ENCODE results near the gene ZNF646. TPM values are rescaled to one million over a fixed set of nuclear protein-coding genes. Genes with fewer than 3 reads are reported as not detected.
"Not testable (repeated sequence)": the region's sequence is repeated elsewhere in the genome, so short reads cannot be mapped to it uniquely, and the experiment has no call there.

Gene ZNF646
- total RNA-seq, 1 donor from 2014 or later, result 15.2 TPM

GRCh38 chr16:31099860-31100638, 25.8 kb downstream of the ZNF646 start:
- no peak overlapping the region for H3K4me3 Mint-ChIP-seq (ENCODE audit: unreplicated experiment)
- H3K9me3 Mint-ChIP-seq (ENCODE audit: low read depth), result peaks cover 7% of the 10 kb centered on the region
- DNase-seq (ENCODE audit: low spot score), result no peak
- TF ChIP-seq, protein P1, sequence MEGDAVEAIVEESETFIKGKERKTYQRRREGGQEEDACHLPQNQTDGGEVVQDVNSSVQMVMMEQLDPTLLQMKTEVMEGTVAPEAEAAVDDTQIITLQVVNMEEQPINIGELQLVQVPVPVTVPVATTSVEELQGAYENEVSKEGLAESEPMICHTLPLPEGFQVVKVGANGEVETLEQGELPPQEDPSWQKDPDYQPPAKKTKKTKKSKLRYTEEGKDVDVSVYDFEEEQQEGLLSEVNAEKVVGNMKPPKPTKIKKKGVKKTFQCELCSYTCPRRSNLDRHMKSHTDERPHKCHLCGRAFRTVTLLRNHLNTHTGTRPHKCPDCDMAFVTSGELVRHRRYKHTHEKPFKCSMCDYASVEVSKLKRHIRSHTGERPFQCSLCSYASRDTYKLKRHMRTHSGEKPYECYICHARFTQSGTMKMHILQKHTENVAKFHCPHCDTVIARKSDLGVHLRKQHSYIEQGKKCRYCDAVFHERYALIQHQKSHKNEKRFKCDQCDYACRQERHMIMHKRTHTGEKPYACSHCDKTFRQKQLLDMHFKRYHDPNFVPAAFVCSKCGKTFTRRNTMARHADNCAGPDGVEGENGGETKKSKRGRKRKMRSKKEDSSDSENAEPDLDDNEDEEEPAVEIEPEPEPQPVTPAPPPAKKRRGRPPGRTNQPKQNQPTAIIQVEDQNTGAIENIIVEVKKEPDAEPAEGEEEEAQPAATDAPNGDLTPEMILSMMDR (IDR thresholded peaks at IDR 0.05), result no peak
- H3K4me1 Mint-ChIP-seq (ENCODE audit: low read depth), result peaks cover 8% of the 10 kb centered on the region
- no peaks in the 10 kb centered on the region for H3K27me3 Mint-ChIP-seq (ENCODE audit: low read depth)
- H3K27ac Mint-ChIP-seq (ENCODE audit: unreplicated experiment), result no peak overlapping the region
- peaks cover 1% of the 10 kb centered on the region for H3K36me3 Mint-ChIP-seq (ENCODE audit: low read depth)

DNA sequence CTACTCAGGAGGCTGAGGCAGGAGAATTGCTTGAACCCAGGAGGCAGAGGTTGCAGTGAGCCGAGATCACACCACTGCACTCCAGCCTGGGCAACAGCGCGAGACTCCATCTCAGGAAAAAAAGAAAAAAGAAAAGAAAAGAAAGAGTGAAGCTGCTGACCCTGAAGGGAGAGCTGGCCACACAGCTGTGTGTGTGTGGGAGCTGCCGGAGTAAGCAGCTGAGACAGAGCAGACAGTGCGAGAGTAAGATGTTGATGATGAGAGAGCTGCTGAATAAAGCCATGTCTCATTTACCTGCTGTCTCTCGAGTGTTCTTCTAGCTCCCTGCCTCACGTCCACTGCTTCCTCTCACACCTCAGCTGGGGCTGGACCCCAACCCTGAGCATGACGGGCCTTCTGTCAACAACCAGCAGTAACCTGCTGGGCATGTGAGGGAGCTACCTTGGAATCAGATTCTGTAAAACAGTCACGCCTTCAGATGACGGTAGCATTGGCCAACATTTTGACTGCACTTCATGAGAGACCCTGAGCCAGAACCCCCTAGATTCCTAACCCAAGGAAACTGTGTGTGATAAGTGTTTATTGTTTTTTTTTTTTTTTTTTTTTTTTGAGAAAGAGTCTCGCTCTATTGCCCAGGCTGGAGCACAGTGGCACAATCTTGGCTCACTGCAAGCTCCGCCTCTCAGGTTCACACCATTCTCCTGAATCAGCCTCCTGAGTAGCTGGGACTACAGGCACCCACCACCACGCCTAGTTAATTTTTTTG, 26.8 kb downstream of the ZNF646 start:
- DNase-seq (ENCODE audit: low spot score); H3K27ac Mint-ChIP-seq (ENCODE audit: unreplicated experiment); H3K27me3 Mint-ChIP-seq (ENCODE audit: low read depth); H3K9me3 Mint-ChIP-seq (ENCODE audit: low read depth); H3K4me3 Mint-ChIP-seq (ENCODE audit: unreplicated experiment); H3K36me3 Mint-ChIP-seq (ENCODE audit: low read depth); H3K4me1 Mint-ChIP-seq (ENCODE audit: low read depth): not testable (repeated sequence)

DNA sequence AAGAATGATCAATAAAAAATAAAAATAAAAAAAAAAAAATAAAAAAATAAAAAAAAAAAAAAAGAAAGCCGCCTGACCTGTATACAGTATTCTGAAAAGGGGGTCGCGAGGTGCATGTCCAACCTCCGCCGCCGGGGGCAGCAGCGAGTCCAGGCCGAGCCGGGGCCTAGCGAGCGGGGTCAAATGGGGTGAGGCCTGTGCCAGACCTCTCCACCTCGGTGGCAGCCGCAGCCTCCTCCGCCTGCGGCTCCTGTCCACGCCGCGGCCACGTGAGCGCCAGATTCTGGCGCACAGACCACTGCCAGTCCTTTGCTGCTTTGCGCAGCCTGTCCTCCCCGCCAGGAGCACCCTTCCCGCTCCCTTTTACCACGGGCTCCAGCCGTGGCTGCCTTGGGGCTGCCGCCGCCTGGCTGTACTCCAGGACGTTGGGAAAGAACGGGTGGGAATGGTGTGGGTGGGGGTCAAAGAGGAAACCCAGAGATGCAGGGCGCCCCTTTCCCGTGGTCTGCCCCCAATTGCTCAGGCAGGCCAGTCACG, 31.5 kb downstream of the ZNF646 start:
- Mint-ChIP-seq H3K4me1 (ENCODE audit: low read depth) (peaks cover 21% of the 10 kb centered on the region), H3K27me3 (ENCODE audit: low read depth) (no peaks in the 10 kb centered on the region), H3K4me3 (ENCODE audit: unreplicated experiment) (no peak overlapping the region), H3K27ac (ENCODE audit: unreplicated experiment) (no peak overlapping the region), H3K36me3 (ENCODE audit: low read depth) (peaks cover 8% of the 10 kb centered on the region), H3K9me3 (ENCODE audit: low read depth) (no peaks in the 10 kb centered on the region)
- DNase-seq (ENCODE audit: low spot score), result no peak
- TF ChIP-seq, protein P1 (IDR thresholded peaks at IDR 0.05), result peak; percentile 82

DNA sequence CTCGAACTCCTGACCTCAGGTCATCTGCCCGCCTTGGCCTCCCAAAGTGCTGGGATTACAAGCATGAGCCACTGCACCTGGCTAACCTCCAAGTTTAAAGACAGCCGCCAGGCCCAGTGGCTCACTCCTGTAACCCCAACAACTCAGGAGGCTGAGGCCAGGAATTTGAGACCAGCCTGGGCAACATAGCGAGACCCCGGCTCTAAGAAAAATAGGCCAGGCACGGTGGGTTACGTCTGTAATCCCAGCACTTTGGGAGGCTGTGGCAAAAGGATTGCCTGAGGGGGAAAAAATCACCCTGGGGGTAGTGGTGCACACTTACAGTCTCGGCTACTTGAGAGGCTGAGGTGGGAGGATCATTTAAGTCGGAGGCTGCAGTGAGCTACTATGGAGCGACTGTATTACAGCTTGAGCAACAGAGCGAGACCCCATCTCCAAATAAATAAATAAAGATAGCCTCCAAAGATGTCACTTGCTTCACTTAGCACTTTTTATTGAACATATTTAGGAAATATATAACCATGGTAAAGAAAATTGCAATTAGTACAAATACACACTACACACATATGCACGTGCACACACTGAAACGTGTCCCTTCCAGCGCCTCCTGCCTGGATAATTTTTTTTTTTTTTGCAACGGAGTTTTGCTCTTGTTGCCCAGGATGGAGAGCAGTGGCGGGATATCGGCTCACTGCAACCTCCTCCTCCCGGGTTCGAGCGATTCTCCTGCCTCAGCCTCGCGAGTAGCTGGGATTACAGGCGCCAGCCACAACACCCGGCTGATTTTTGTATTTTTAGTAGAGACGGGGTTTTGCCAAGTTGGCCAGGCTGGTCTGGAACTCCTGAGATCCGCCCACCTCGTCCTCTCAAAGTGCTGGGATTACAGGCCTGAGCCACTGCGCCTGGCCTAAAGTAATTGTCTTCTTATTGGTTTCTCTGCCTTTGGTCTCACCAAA, 32.6 kb downstream of the ZNF646 start:
- Mint-ChIP-seq H3K27ac (ENCODE audit: unreplicated experiment) (no peak overlapping the region), H3K4me3 (ENCODE audit: unreplicated experiment) (no peak overlapping the region), H3K27me3 (ENCODE audit: low read depth) (no peaks in the 10 kb centered on the region), H3K36me3 (ENCODE audit: low read depth) (peaks cover 11% of the 10 kb centered on the region), H3K9me3 (ENCODE audit: low read depth) (no peaks in the 10 kb centered on the region), H3K4me1 (ENCODE audit: low read depth) (peaks cover 21% of the 10 kb centered on the region)
- DNase-seq (ENCODE audit: low spot score), result no peak
- TF ChIP-seq, protein P1 (IDR thresholded peaks at IDR 0.05), result no peak

DNA sequence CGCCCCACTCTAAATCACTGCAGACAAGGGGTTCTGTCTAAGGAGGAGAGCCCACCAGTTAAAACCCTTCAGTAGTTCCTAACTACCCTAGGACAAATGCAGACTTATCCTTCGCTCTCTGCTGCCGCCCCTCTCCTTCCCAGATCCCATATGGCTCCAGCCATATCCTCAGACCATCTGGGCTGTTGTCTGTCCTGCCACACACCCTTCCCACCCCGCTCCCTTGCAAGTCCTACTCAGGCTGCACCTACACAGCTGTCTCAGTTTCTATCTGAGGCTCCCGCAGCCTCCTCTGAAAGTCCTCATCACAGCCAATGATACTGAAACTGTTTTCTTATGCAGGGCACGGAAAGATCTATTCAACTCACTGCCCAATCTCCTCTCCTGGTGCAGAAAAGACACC, 33.2 kb downstream of the ZNF646 start:
- no peaks in the 10 kb centered on the region for H3K9me3 Mint-ChIP-seq (ENCODE audit: low read depth)
- TF ChIP-seq, protein P1 (IDR thresholded peaks at IDR 0.05), result no peak
- peaks cover 21% of the 10 kb centered on the region for H3K4me1 Mint-ChIP-seq (ENCODE audit: low read depth)
- no peaks in the 10 kb centered on the region for H3K27me3 Mint-ChIP-seq (ENCODE audit: low read depth)
- H3K4me3 Mint-ChIP-seq (ENCODE audit: unreplicated experiment), result peak overlapping the region; percentile 81
- H3K27ac Mint-ChIP-seq (ENCODE audit: unreplicated experiment), result peak overlapping the region; percentile 24
- peaks cover 13% of the 10 kb centered on the region for H3K36me3 Mint-ChIP-seq (ENCODE audit: low read depth)
- DNase-seq (ENCODE audit: low spot score), result no peak
